NCI-H2196 treated with DMSO at 0.1 percent for 48 hours (cell line): ENCODE data around the gene SDK2.

Source experiments
- DNase-seq: peaks from one replicate; lab custom pipeline; 2025; ENCODE audit not compliant: unreplicated experiment; lab: John Stamatoyannopoulos, UW

SDK2 gene

GRCh38 chr17:73635101-73635817 lies 9.0 kb downstream of the SDK2 start:
- no peak for DNase-seq

- DNase-seq, result no peak
Observed at GRCh38 chr17:73634629-73635028, 9.6 kb downstream of the SDK2 start.

- no peak for DNase-seq
Observed at GRCh38 chr17:73633736-73634135, 10.5 kb downstream of the SDK2 start.

GRCh38 chr17:73632513-73632912 lies 11.7 kb downstream of the SDK2 start:
- no peak for DNase-seq

GRCh38 chr17:73630965-73631595 lies 13.2 kb downstream of the SDK2 start:
- DNase-seq, result no peak

GRCh38 chr17:73630531-73630930 lies 13.7 kb downstream of the SDK2 start:
- DNase-seq, result no peak

- no peak for DNase-seq
Observed at GRCh38 chr17:73628642-73629552, 15.3 kb downstream of the SDK2 start.

GRCh38 chr17:73625991-73626673 lies 18.1 kb downstream of the SDK2 start:
- DNase-seq, result no peak

GRCh38 chr17:73625006-73625405 lies 19.2 kb downstream of the SDK2 start:
- DNase-seq, result no peak

GRCh38 chr17:73624496-73624988 lies 19.7 kb downstream of the SDK2 start:
- DNase-seq, result no peak

- no peak for DNase-seq
Observed at GRCh38 chr17:73623818-73624217, 20.4 kb downstream of the SDK2 start.

GRCh38 chr17:73623247-73623646 lies 21.0 kb downstream of the SDK2 start:
- no peak for DNase-seq

GRCh38 chr17:73622381-73622780 lies 21.9 kb downstream of the SDK2 start:
- no peak for DNase-seq

GRCh38 chr17:73621685-73622084 lies 22.6 kb downstream of the SDK2 start:
- no peak for DNase-seq

GRCh38 chr17:73620414-73620813 lies 23.8 kb downstream of the SDK2 start:
- no peak for DNase-seq

GRCh38 chr17:73617501-73617900 lies 26.7 kb downstream of the SDK2 start:
- no peak for DNase-seq

GRCh38 chr17:73616873-73617404 lies 27.3 kb downstream of the SDK2 start:
- DNase-seq, result no peak

- no peak for DNase-seq
Observed at GRCh38 chr17:73616120-73616872, 27.9 kb downstream of the SDK2 start.

- DNase-seq, result no peak
Observed at GRCh38 chr17:73614256-73614655, 30.0 kb downstream of the SDK2 start.
